Keratinocyte (primary cell): Measurements from ENCODE around the gene CDC42EP5. TPM values are rescaled to one million over a fixed set of nuclear protein-coding genes. Genes with fewer than 3 reads are reported as not detected.

ENCODE experiments used
- DNase-seq: peaks from one replicate; pipeline ENCODE4 v3.0.0-alpha.2; 2011; ENCODE audit warnings: low read depth, missing footprints, low spot score
- FAIRE-seq: peaks from 2 replicates; lab custom pipeline; 2011; peaks lifted over from hg19 to GRCh38; lab: Jason Lieb, UNC
- H2AFZ ChIP-seq: 2 replicates; pipeline ENCODE4 v1.6.0; 2012; ENCODE audit warnings: low read length, control low read depth, inconsistent platforms; ENCODE audit not compliant: control insufficient read depth
- H3K27ac ChIP-seq: 2 replicates; pipeline ENCODE4 v1.5.1; 2011; ENCODE audit warnings: low read length; ENCODE audit not compliant: control insufficient read depth, insufficient read depth
- H3K27me3 ChIP-seq: 3 replicates; pipeline ENCODE4 v1.6.0; 2011; ENCODE audit warnings: low read length; ENCODE audit not compliant: control insufficient read depth, insufficient read depth; ENCODE audit errors: extremely low read depth
- H3K36me3 ChIP-seq, 2 experiments: 2 replicates in 1 of 2; 3 replicates in 1 of 2; pipeline ENCODE4 v1.5.1; 2011; ENCODE audit warnings: low read length in 2 of 2, mild to moderate bottlenecking in 1 of 2; ENCODE audit not compliant: control insufficient read depth in 2 of 2, insufficient read depth in 2 of 2; ENCODE audit errors: extremely low read depth in 1 of 2
- H3K4me1 ChIP-seq: 3 replicates; pipeline ENCODE4 v1.5.1; 2011; ENCODE audit warnings: low read length; ENCODE audit not compliant: control insufficient read depth, insufficient read depth; ENCODE audit errors: extremely low read depth
- H3K4me2 ChIP-seq: 3 replicates; pipeline ENCODE4 v1.6.0; 2011; ENCODE audit warnings: low read depth, low read length; ENCODE audit not compliant: control insufficient read depth, insufficient read depth; ENCODE audit errors: extremely low read depth
- H3K4me3 ChIP-seq, 3 experiments: fragments of 200-600 bp in 1 of 3; sonication (generic) in 1 of 3; 2 replicates in 2 of 3; 3 replicates in 1 of 3; pipeline ENCODE4 v1.5.1; 2011 to 2016; ENCODE audit warnings: low read length in 3 of 3, mild to moderate bottlenecking in 3 of 3, control low read depth in 2 of 3, inconsistent platforms in 1 of 3, low read depth in 1 of 3, mixed read lengths in 1 of 3, mixed run types in 1 of 3, moderate library complexity in 1 of 3; ENCODE audit not compliant: control insufficient read depth in 2 of 3, insufficient read depth in 2 of 3; ENCODE audit errors: extremely low read depth in 1 of 3
- H3K79me2 ChIP-seq: 2 replicates; pipeline ENCODE4 v1.6.0; 2012; ENCODE audit warnings: low read length; ENCODE audit not compliant: control insufficient read depth, insufficient read depth
- H3K9ac ChIP-seq: 3 replicates; pipeline ENCODE4 v1.6.0; 2011; ENCODE audit warnings: low read length; ENCODE audit not compliant: control insufficient read depth, insufficient read depth; ENCODE audit errors: extremely low read depth
- H3K9me1 ChIP-seq: 3 replicates; pipeline ENCODE4 v1.6.0; 2011; ENCODE audit warnings: low read length; ENCODE audit not compliant: control insufficient read depth, insufficient read depth; ENCODE audit errors: extremely low read depth
- H3K9me3 ChIP-seq: 2 replicates; pipeline ENCODE4 v1.5.1; 2012; ENCODE audit warnings: low read depth, low read length; ENCODE audit not compliant: control insufficient read depth
- H4K20me1 ChIP-seq: 3 replicates; pipeline ENCODE4 v1.6.0; 2011; ENCODE audit warnings: low read length; ENCODE audit not compliant: control insufficient read depth, insufficient read depth; ENCODE audit errors: extremely low read depth
- EZH2 ChIP-seq: IDR thresholded peaks from one replicate; pipeline ENCODE4 v1.6.1; 2012; ENCODE audit warnings: inconsistent platforms, mild to moderate bottlenecking, low read length, moderate library complexity
- dilution Hi-C: fragments of 300-500 bp; cut with MboI; formaldehyde crosslinking; loops from one replicate; pipeline ENCODE4 v1.7.0; 2020; ENCODE audit warnings: low sequenced_read_pairs; ENCODE audit not compliant: extremely low pct_ligation_motif_present
- polyA plus RNA-seq, 5 experiments: library from polyadenylated mRNA; depleted of rRNA in 3 of 5; stranded (reverse) in 3 of 5; stranded (forward) in 1 of 5; unstranded in 1 of 5; fragments of >200 nt; gene quantifications; 1 replicate in 1 of 5; 2 replicates in 3 of 5; 3 replicates in 1 of 5; pipeline versions ENCODE4 v1.2.1 to v1.2.3, GENCODE V29; 2011 to 2012; ENCODE audit warnings: missing spikeins in 2 of 5, low read depth in 1 of 5, low replicate concordance in 1 of 5
- TF ChIP-seq, protein P1 (sequence below), 3 experiments: IDR thresholded peaks in 1 of 3; conservative IDR thresholded peaks in 1 of 3; optimal IDR thresholded peaks in 1 of 3; 2 replicates in 2 of 3; 3 replicates in 1 of 3; pipeline versions ENCODE3 to v1.5.1; 2011; ENCODE audit warnings: low read length in 3 of 3, mild to moderate bottlenecking in 3 of 3, moderate library complexity in 2 of 3, control low read depth in 1 of 3, inconsistent platforms in 1 of 3; ENCODE audit not compliant: insufficient read depth in 2 of 3; ENCODE audit errors: extremely low read depth in 1 of 3

Gene CDC42EP5
- polyA plus RNA-seq, 1 donor (not counting 4 experiments of a cell fraction or from before 2014, with no cell fraction given) = 8.6 TPM

DNA sequence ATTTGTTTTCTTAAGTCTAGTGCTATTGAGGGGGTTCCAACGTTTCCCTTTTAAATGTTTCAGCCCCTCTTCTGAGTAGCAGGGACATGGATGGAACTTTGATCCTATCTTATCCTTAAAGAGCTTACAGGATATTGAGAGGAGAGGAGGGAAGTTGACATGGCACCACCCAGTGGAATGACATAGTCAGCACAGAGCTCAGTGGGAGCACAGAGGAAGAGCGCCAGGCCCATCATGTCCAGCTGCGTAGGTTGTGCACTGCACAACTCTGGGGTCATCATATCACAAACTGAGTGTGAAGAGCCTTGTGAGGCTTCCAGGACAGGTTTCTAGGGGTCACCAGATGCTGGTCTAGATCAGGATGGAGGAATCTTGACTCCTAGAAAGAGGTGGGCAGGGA is 4.6 kb upstream of the CDC42EP5 start:
- Histone ChIP-seq H3K9me3 (no peaks in the 10 kb centered on the region), H3K27me3 (no peaks in the 10 kb centered on the region), H4K20me1 (no peaks in the 10 kb centered on the region), H3K4me3 (no peak overlapping the region), H3K79me2 (no peaks in the 10 kb centered on the region), H3K27ac (no peak overlapping the region), H3K9me1 (no peaks in the 10 kb centered on the region), H3K4me2 (no peak overlapping the region), H3K4me1 (peaks cover 8% of the 10 kb centered on the region), H3K9ac (no peak overlapping the region), H3K36me3 (no peaks in the 10 kb centered on the region), H2AFZ (no peak overlapping the region)
- dilution Hi-C loops = no loop called here
- FAIRE-seq (no peak), DNase-seq (no peak)
- TF ChIP-seq, protein P1, sequence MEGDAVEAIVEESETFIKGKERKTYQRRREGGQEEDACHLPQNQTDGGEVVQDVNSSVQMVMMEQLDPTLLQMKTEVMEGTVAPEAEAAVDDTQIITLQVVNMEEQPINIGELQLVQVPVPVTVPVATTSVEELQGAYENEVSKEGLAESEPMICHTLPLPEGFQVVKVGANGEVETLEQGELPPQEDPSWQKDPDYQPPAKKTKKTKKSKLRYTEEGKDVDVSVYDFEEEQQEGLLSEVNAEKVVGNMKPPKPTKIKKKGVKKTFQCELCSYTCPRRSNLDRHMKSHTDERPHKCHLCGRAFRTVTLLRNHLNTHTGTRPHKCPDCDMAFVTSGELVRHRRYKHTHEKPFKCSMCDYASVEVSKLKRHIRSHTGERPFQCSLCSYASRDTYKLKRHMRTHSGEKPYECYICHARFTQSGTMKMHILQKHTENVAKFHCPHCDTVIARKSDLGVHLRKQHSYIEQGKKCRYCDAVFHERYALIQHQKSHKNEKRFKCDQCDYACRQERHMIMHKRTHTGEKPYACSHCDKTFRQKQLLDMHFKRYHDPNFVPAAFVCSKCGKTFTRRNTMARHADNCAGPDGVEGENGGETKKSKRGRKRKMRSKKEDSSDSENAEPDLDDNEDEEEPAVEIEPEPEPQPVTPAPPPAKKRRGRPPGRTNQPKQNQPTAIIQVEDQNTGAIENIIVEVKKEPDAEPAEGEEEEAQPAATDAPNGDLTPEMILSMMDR (optimal IDR thresholded peaks at IDR 0.05 in 1 of 3, IDR thresholded peaks at IDR 0.05 in 1 of 3, conservative IDR thresholded peaks at IDR 0.05 in 1 of 3; ENCODE audit: extremely low read depth in 1 of 3, insufficient read depth in 2 of 3, low read length in 3 of 3) = peak in 2 of 3 experiments; percentile 2 to 31
- TF ChIP-seq EZH2 = no peak

DNA sequence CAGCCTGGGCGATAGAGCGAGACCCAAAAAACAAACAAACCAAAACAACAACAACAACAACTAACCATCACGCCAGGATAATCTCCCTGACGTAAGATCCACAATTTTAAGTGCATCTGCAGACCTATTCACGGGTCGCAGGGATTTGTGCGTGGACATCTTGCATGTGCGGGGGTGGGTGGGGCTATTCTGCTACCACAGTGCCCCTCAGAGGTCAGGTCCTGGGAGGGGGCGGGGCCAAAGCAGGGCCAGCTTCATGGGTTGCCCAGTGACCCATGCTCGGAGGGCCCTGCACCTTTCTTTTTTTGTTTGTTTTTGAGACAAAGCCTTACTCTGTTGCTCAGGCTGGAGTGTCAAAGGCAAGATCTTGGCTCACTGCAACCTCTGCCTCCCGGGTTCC is 2.6 kb upstream of the CDC42EP5 start:
- no peak overlapping the region for H3K9ac ChIP-seq
- H3K4me1 ChIP-seq = peaks cover 14% of the 10 kb centered on the region
- no peak overlapping the region for H3K4me2 ChIP-seq
- TF ChIP-seq EZH2 = no peak
- TF ChIP-seq, protein P1 (optimal IDR thresholded peaks at IDR 0.05 in 1 of 3, IDR thresholded peaks at IDR 0.05 in 1 of 3, conservative IDR thresholded peaks at IDR 0.05 in 1 of 3; ENCODE audit: extremely low read depth in 1 of 3, insufficient read depth in 2 of 3, low read length in 3 of 3) = no peak
- dilution Hi-C loops = no loop called here
- H2AFZ ChIP-seq = no peak overlapping the region
- H3K9me1 ChIP-seq = no peaks in the 10 kb centered on the region
- H3K36me3 ChIP-seq = no peaks in the 10 kb centered on the region
- DNase-seq = no peak
- H3K79me2 ChIP-seq = peaks cover 7% of the 10 kb centered on the region
- H3K9me3 ChIP-seq = no peaks in the 10 kb centered on the region
- H3K27me3 ChIP-seq = no peaks in the 10 kb centered on the region
- no peak overlapping the region for H3K27ac ChIP-seq
- H3K4me3 ChIP-seq = no peak overlapping the region
- H4K20me1 ChIP-seq = no peaks in the 10 kb centered on the region
- FAIRE-seq = no peak
